Caco-2 (cell line): ENCODE results near the gene KRT85. TPM values are rescaled to one million over a fixed set of nuclear protein-coding genes. Genes with fewer than 3 reads are reported as not detected.

ENCODE experiments used
- BruUV-seq: library from RNA; stranded (reverse); fragments of 400-500 nt; replicated peaks from 2 replicates; lab custom pipeline; 2021; lab: Mats Ljungman, UMichigan
- CTCF ChIA-PET: fragments of 300-600 bp; sonication (Branson Sonifier 250); formaldehyde crosslinking; loops from one replicate; lab custom pipeline; 2022; ENCODE audit warnings: antibody characterized with exemption; lab: Charles Lee
- POLR2A ChIA-PET: fragments of 300-600 bp; sonication (Branson Sonifier 250); formaldehyde crosslinking; loops from one replicate; lab custom pipeline; 2022; ENCODE audit warnings: antibody characterized with exemption; lab: Charles Lee
- DNase-seq, 2 experiments: peaks; one replicate each; pipeline versions ENCODE4 v3.0.0 to v3.0.0-alpha.2; 2020 to 2022
- H3K27me3 ChIP-seq: replicated peaks from 2 replicates; pipeline ENCODE4 v1.6.0; 2011; ENCODE audit warnings: low read length; ENCODE audit not compliant: control insufficient read depth, insufficient read depth
- H3K36me3 ChIP-seq: 2 replicates; pipeline ENCODE4 v1.5.1; 2011; ENCODE audit warnings: low read length; ENCODE audit not compliant: control insufficient read depth, insufficient read depth
- H3K4me1 ChIP-seq: fragments of 250-450 bp; sonication (Bioruptor Pico); 2 replicates; pipeline ENCODE4 v1.5.1; 2020; ENCODE audit warnings: mild to moderate bottlenecking
- H3K4me3 ChIP-seq: 2 replicates; pipeline ENCODE4 v1.5.1; 2011; ENCODE audit warnings: low read depth, mild to moderate bottlenecking, control low read depth, low read length
- H3K9me3 ChIP-seq: fragments of 250-450 bp; sonication (Bioruptor Pico); 2 replicates; pipeline ENCODE4 v1.5.1; 2020; ENCODE audit warnings: mild to moderate bottlenecking, moderate library complexity
- H3K27ac Mint-ChIP-seq: one replicate; pipeline ENCODE4 v1.8.0; 2022; ENCODE audit warnings: mixed read lengths; ENCODE audit not compliant: unreplicated experiment
- H3K27me3 Mint-ChIP-seq: one replicate; pipeline ENCODE4 v1.8.0; 2022; ENCODE audit warnings: mixed read lengths; ENCODE audit not compliant: insufficient read depth, unreplicated experiment
- H3K36me3 Mint-ChIP-seq: one replicate; pipeline ENCODE4 v1.8.0; 2022; ENCODE audit warnings: mild to moderate bottlenecking, mixed read lengths; ENCODE audit not compliant: insufficient read depth, unreplicated experiment
- H3K4me1 Mint-ChIP-seq: one replicate; pipeline ENCODE4 v1.8.0; 2022; ENCODE audit warnings: low read depth, mixed read lengths; ENCODE audit not compliant: unreplicated experiment
- H3K4me3 Mint-ChIP-seq: one replicate; pipeline ENCODE4 v1.8.0; 2022; ENCODE audit warnings: mild to moderate bottlenecking, moderate library complexity, mixed read lengths; ENCODE audit not compliant: unreplicated experiment
- H3K9me3 Mint-ChIP-seq: one replicate; pipeline ENCODE4 v1.8.0; 2022; ENCODE audit warnings: mixed read lengths; ENCODE audit not compliant: unreplicated experiment
- CTCF ChIP-seq, 2 experiments: fragments of 200-600 bp in 1 of 2; IDR thresholded peaks; 1 replicate in 1 of 2; 2 replicates in 1 of 2; pipeline versions ENCODE4 v1.5.1 to v1.8.0; 2011 to 2022; ENCODE audit warnings: antibody characterized with exemption in 1 of 2, control low read depth in 1 of 2, inconsistent platforms in 1 of 2, low read depth in 1 of 2, low read length in 1 of 2, mild to moderate bottlenecking in 1 of 2, moderate library complexity in 1 of 2; ENCODE audit not compliant: insufficient read depth in 1 of 2, severe bottlenecking in 1 of 2, unreplicated experiment in 1 of 2
- intact Hi-C: fragments of 100-400 bp; cut with micrococcal nuclease; formaldehyde crosslinking; loops from one replicate; pipeline ENCODE4 v1.10.0; 2022; ENCODE audit not compliant: unreplicated experiment
- total RNA-seq: library from RNA; stranded (reverse); gene quantifications from 2 replicates; pipeline ENCODE4 v1.2.3, GENCODE V29; 2022

KRT85 gene
- total RNA-seq, 1 experiment from 2014 or later, result not detected

GRCh38 chr12:52335598-52336262 lies 31.6 kb downstream of the KRT85 start:
- H3K4me1 Mint-ChIP-seq, result peaks cover 6% of the 10 kb centered on the region
- ChIA-PET POLR2A (no interaction called here), CTCF (no interaction called here)
- no peak overlapping the region for H3K27ac Mint-ChIP-seq
- H3K4me3 Mint-ChIP-seq, result no peak overlapping the region
- Histone ChIP-seq H3K4me3 (no peak overlapping the region), H3K9me3 (no peaks in the 10 kb centered on the region), H3K36me3 (no peaks in the 10 kb centered on the region), H3K27me3 (no peaks in the 10 kb centered on the region), H3K4me1 (peaks cover 8% of the 10 kb centered on the region)
- peaks cover 10% of the 10 kb centered on the region for H3K9me3 Mint-ChIP-seq
- no peaks in the 10 kb centered on the region for H3K36me3 Mint-ChIP-seq
- H3K27me3 Mint-ChIP-seq, result no peaks in the 10 kb centered on the region
- no TSS peak for BruUV-seq
- intact Hi-C loops, result no loop called here
- TF ChIP-seq CTCF (IDR thresholded peaks at IDR 0.05; ENCODE audit: insufficient read depth in 1 of 2, low read depth in 1 of 2, low read length in 1 of 2, severe bottlenecking in 1 of 2, unreplicated experiment in 1 of 2), result no peak
- DNase-seq, result no peak

- Histone ChIP-seq H3K4me3 (no peak overlapping the region), H3K27me3 (no peaks in the 10 kb centered on the region), H3K4me1 (peaks cover 8% of the 10 kb centered on the region), H3K36me3 (no peaks in the 10 kb centered on the region), H3K9me3 (no peaks in the 10 kb centered on the region)
- Mint-ChIP-seq H3K36me3 (no peaks in the 10 kb centered on the region), H3K9me3 (peaks cover 10% of the 10 kb centered on the region), H3K4me1 (peaks cover 6% of the 10 kb centered on the region), H3K27me3 (no peaks in the 10 kb centered on the region), H3K27ac (no peak overlapping the region), H3K4me3 (no peak overlapping the region)
- CTCF ChIA-PET, result no interaction called here
- intact Hi-C loops, result no loop called here
- no TSS peak for BruUV-seq
- no peak for DNase-seq
- TF ChIP-seq CTCF (IDR thresholded peaks at IDR 0.05; ENCODE audit: insufficient read depth in 1 of 2, low read depth in 1 of 2, low read length in 1 of 2, severe bottlenecking in 1 of 2, unreplicated experiment in 1 of 2), result no peak
- POLR2A ChIA-PET, result no interaction called here
These were observed 33.1 kb downstream of the KRT85 start for GRCh38 chr12:52334185-52334584.

GRCh38 chr12:52333321-52333720 lies 34.0 kb downstream of the KRT85 start:
- H3K9me3 Mint-ChIP-seq, result peaks cover 10% of the 10 kb centered on the region
- peak in 1 of 2 experiments; percentile 23 for DNase-seq
- H3K4me1 Mint-ChIP-seq, result peaks cover 6% of the 10 kb centered on the region
- no peaks in the 10 kb centered on the region for H3K27me3 ChIP-seq
- H3K36me3 ChIP-seq, result no peaks in the 10 kb centered on the region
- TF ChIP-seq CTCF (IDR thresholded peaks at IDR 0.05; ENCODE audit: insufficient read depth in 1 of 2, low read depth in 1 of 2, low read length in 1 of 2, severe bottlenecking in 1 of 2, unreplicated experiment in 1 of 2), result no peak
- H3K36me3 Mint-ChIP-seq, result no peaks in the 10 kb centered on the region
- no TSS peak for BruUV-seq
- ChIA-PET POLR2A (no interaction called here), CTCF (interaction anchor here (0.7 kb wide), 2 partner anchors 177 to 212 kb away, joined by 3 to 5 read pairs; no protein-coding TSS in a partner anchor)
- H3K4me3 ChIP-seq, result no peak overlapping the region
- H3K4me1 ChIP-seq, result peaks cover 8% of the 10 kb centered on the region
- H3K27me3 Mint-ChIP-seq, result no peaks in the 10 kb centered on the region
- intact Hi-C loops, result no loop called here
- H3K4me3 Mint-ChIP-seq, result no peak overlapping the region
- H3K27ac Mint-ChIP-seq, result no peak overlapping the region
- no peaks in the 10 kb centered on the region for H3K9me3 ChIP-seq
